GM21381 (cell line): ENCODE data around the gene DICER1.
A peak's percentile ranks its signal among the peaks of the same experiment; 100 is the strongest.
"Not testable (repeated sequence)": the region's sequence is repeated elsewhere in the genome, so short reads cannot be mapped to it uniquely, and the experiment has no call there.

Experiments
- ATAC-seq: cut with Tn5 transposase; IDR thresholded peaks from one replicate; pipeline ENCODE4 v1.9.1; 2021; ENCODE audit warnings: mild to moderate bottlenecking, moderate library complexity; ENCODE audit not compliant: unreplicated experiment

DICER1 gene

DNA sequence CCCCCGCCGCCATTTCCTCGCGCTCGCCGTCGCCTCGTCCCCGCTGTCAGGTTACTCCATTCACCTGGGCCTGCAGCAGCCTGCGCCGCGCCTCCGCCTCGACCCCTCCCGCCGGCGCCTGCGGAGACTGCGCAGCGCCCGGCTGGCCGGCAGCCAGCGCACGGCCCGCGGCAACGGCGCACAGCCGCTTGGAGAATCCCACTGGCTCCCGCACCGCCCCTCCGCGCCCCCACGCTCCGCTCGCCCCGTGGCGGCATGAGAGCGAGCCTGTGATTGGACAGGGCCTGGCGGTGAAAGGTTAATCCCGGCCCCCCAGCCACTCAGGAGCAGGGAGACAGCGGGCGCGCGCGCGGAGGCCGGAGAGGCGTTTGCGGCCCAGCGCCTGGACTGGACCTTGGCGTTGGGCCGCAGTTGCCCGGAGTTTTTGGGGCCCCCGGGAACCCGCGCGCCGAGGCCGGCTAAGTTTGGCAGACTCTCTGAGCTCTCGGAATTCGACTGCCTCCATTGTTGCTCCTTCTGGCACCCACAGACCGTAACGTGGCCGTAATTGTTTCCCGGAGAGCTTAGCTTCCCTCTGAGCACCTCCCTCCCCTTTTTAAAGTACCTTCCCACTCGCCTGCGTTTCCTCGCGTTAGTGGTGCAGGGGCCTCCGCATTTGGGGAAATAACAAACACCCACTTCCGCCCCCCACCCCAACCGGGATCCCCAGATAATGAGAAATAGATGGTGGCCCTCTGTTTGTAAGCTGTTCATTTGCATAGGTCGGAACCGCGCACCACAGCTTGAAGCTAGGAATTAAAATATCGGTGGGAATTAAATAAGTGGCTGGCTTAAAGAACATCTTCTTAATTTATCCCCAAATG, at the start of gene DICER1:
Gene DICER1 (minus strand): TSS at position 203 of the 863 bp plus-strand sequence. CDS start 24,071 bp downstream, outside the sequence.
- ATAC-seq: peak; percentile 73

- no peak for ATAC-seq
These were observed 49.2 kb upstream of the DICER1 start for GRCh38 chr14:95206534-95206933.

- no peak for ATAC-seq
These were observed 47.4 kb upstream of the DICER1 start for GRCh38 chr14:95204705-95205104.

DNA sequence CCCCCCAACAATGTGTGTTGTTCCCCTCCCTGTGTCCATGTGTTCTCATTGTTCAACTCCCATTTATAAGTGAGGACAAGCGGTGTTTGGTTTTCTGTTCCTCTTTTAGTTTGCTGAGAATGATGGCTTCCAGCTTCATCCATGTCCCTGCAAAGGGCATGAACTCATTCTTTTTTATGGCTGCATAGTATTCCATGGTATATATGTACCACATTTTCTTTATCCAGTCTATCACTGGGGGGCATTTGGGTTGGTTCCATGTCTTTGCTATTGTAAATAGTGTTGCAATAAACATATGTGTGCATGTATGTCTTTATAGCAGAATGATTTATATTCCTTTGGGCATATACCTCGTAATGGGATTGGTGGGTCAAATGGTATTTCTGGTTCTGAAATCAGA, 44.4 kb upstream of the DICER1 start:
- ATAC-seq: not testable (repeated sequence)

DNA sequence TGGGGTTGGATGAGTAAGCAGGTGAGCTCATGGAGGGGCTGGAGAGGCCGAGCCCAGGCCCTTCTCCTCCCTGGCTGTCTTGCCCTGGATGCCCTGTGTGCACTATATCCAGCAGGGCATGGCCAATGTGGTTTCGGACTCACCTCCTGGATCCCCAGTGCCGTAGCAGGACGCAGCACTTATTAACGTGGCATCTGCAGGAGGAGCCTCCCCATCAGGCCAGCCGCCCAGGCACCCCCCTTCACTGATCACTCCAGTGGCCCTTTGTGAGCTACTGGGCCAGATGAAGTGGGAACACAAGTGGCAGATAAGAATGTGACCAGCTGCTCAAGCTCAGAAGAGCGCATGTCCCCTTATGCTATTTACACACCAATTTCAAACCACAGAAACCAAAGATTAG, 43.1 kb upstream of the DICER1 start:
- no peak for ATAC-seq

GRCh38 chr14:95199298-95199983, 42.1 kb upstream of the DICER1 start:
- ATAC-seq: no peak

GRCh38 chr14:95198320-95198719, 41.0 kb upstream of the DICER1 start:
- ATAC-seq: no peak

DNA sequence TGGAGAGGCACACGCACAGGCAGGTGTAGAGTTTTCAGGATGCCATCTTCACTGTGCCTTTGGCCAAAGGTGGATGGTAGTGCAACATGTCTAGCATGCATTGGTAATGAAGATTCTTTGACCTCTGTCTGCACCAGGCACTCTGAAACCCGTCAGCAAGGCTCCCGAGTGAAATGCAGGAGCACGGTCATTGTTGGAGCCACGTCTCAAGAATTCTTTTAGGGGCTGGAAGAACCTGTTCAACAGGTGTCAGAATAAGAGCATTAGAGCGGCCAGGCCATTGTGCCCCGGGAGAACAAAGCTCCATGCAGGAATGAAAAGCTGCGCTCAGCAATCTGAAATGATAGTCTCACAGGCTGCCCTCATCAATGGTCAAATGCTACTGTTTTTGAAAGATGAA, 40.2 kb upstream of the DICER1 start:
- no peak for ATAC-seq

GRCh38 chr14:95196826-95197545, 39.7 kb upstream of the DICER1 start:
- no peak for ATAC-seq

- no peak for ATAC-seq
These were observed 38.9 kb upstream of the DICER1 start for GRCh38 chr14:95196268-95196667.

DNA sequence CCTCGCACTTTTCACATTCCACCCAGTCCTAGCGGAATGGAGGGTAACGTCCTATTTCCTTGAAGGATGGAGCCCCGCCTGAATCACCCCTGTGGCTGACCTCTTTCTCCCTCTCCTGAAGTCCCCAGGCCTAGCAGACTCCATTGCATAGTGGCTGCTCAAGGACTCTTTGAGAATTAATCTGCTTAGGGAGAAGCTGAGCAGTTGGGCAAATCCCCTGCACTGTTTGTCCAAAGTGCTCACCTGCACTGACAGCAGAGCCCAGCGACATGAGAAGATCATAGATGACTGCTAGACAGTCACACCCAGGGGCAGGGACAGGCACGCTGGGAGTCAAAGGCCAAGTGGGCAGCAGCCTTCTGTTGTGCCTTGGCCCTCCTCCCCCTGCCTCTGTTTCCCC, 37.7 kb upstream of the DICER1 start:
- ATAC-seq: no peak

DNA sequence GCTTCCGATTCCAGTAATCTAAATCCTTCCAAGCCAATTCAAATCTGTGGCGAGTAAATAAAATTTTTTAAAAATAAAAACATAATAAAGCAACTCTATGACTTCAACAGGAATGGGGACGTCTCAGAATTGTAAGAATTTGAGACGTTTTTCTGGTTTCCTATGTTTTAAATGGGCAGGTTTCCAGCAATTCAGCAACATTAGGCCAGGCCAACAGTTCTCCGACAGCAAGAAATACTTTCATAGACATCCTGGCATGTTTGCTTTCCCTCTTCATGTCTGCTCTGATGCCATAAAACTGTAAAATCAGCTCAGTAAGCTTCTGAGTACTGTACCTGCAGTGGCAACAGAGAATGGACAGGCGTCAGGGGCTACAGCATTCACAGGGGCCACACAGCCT, 35.8 kb upstream of the DICER1 start:
- no peak for ATAC-seq

DNA sequence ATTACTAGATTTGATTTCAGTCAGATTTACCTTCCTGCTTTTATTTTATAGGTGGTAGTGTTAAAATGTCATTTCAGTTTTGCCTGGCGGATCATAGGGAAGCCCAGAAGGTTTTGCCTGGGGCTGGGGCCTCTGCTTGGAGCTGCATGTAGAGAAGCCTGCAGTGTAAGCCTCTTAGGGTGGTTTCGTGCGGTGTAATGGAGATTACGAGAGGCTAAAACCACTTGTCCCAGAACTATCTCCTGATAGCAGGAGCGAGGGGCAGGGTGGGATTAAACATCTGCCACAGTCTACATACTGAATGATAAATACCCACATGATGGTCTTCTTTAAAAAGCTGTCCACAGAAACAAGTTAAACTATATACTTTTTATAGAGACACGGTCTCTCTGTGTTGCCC, 35.0 kb upstream of the DICER1 start:
- no peak for ATAC-seq

- no peak for ATAC-seq
These were observed 34.3 kb upstream of the DICER1 start for GRCh38 chr14:95191445-95192199.

GRCh38 chr14:95190857-95191256, 33.5 kb upstream of the DICER1 start:
- ATAC-seq: no peak

GRCh38 chr14:95190346-95190840, 33.1 kb upstream of the DICER1 start:
- no peak for ATAC-seq

DNA sequence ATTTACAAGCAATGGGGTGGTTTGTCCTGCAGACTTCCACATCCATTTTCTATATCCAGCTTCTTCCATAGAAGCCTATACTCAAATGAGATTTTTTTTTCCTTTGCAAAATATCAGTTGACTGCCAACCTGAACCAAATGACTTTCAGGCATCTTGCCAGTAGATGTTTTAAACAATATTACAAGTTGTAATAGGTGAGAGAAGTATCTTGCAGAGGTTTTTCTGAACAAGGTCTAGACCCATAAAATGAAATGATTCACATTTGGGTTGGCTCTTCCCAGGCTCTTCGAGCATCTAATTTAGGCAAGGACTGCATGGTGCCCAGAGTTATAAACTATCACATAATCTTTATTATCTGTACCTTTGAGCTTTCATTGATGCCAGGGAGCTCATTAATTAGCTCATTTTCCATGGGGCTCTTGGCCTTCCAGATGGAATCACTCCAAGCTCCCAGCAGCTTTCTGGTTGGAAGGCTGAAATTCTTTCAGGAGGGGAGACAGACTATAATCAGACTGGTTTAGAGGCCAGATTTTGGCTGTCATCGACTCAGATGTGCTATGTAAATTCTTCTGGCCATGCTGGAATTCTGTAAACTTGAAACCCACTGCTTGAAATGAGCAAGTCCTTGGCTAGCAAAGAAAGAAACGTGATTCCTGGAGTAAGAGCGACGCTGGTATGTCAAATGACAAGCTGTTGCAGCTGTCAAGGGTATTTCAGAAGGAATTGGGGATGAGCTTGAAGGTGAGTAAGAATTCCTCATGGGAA, 32.2 kb upstream of the DICER1 start:
- no peak for ATAC-seq

GRCh38 chr14:95188380-95188779, 31.1 kb upstream of the DICER1 start:
- no peak for ATAC-seq

GRCh38 chr14:95185767-95186392, 28.6 kb upstream of the DICER1 start:
- ATAC-seq: no peak
